T-cell (primary cell): ENCODE data around the gene TSKU. TPM values are rescaled to one million over a fixed set of nuclear protein-coding genes. Genes with fewer than 3 reads are reported as not detected.

Source experiments
- ATAC-seq, 4 experiments: fragments of 200-7000 bp in 3 of 4; fragments of 150-1000 bp in 1 of 4; cut with Tn5 transposase; replicated peaks in 1 of 4; 1 replicate in 3 of 4; 2 replicates in 1 of 4; pipeline ENCODE4 v1.10.0; 2021; ENCODE audit warnings: moderate library complexity in 3 of 4, mild to moderate bottlenecking in 2 of 4, moderate number of reproducible peaks in 1 of 4
- CTCF ChIA-PET, 2 donors: fragments of 300-600 bp; sonication (Branson Sonifier 250); formaldehyde crosslinking; loops; one replicate each; lab custom pipeline; 2022; ENCODE audit warnings: antibody characterized with exemption in 2 of 2; lab: Charles Lee
- POLR2A ChIA-PET, 2 donors: fragments of 300-600 bp; sonication (Branson Sonifier 250); formaldehyde crosslinking; loops; one replicate each; lab custom pipeline; 2022; ENCODE audit warnings: antibody characterized with exemption in 2 of 2; lab: Charles Lee
- DNase-seq, 35 experiments: peaks; one replicate each; pipeline versions ENCODE4 v3.0.0 to v3.0.0-alpha.2; 2013 to 2023
- H3K27ac ChIP-seq: one replicate; pipeline ENCODE4 v1.5.1; 2013; ENCODE audit warnings: low read length
- H3K27me3 ChIP-seq, 2 experiments: replicated peaks in 1 of 2; 1 replicate in 1 of 2; 2 replicates in 1 of 2; pipeline versions ENCODE4 v1.6.1 to v1.7.0; 2013; ENCODE audit warnings: low read length in 1 of 2, mixed read lengths in 1 of 2; ENCODE audit not compliant: control insufficient read depth in 2 of 2, insufficient read depth in 2 of 2; ENCODE audit errors: extremely low read depth in 1 of 2
- H3K36me3 ChIP-seq, 2 donors: 1 replicate in 1 of 2; 2 replicates in 1 of 2; pipeline versions ENCODE4 v1.6.1 to v1.7.0; 2013; ENCODE audit warnings: low read length in 1 of 2; ENCODE audit not compliant: control insufficient read depth in 2 of 2, insufficient read depth in 1 of 2; ENCODE audit errors: extremely low read depth in 1 of 2
- H3K4me1 ChIP-seq, 2 experiments: 1 replicate in 1 of 2; 2 replicates in 1 of 2; pipeline versions ENCODE4 v1.6.1 to v1.7.0; 2013; ENCODE audit warnings: low read length in 2 of 2, mixed read lengths in 1 of 2; ENCODE audit not compliant: insufficient read depth in 2 of 2, control insufficient read depth in 1 of 2; ENCODE audit errors: extremely low read depth in 1 of 2
- H3K4me3 ChIP-seq, 2 donors: 1 replicate in 1 of 2; 2 replicates in 1 of 2; pipeline versions ENCODE4 v1.5.1 to v1.7.0; 2013; ENCODE audit warnings: mild to moderate bottlenecking in 2 of 2, low read length in 1 of 2, moderate library complexity in 1 of 2; ENCODE audit not compliant: control insufficient read depth in 1 of 2; ENCODE audit errors: extremely low read depth in 1 of 2
- H3K9me3 ChIP-seq: 2 replicates; pipeline ENCODE4 v1.7.0; 2013
- H3K27ac Mint-ChIP-seq, 2 donors: one replicate each; pipeline ENCODE4 v1.8.0; 2020 to 2021; ENCODE audit warnings: mild to moderate bottlenecking in 2 of 2, mixed read lengths in 2 of 2
- H3K27me3 Mint-ChIP-seq, 2 donors: one replicate each; pipeline ENCODE4 v1.8.0; 2021 to 2022; ENCODE audit warnings: mixed read lengths in 2 of 2
- H3K36me3 Mint-ChIP-seq: one replicate; pipeline ENCODE4 v1.8.0; 2021; ENCODE audit warnings: mixed read lengths
- H3K4me1 Mint-ChIP-seq, 3 donors: one replicate each; pipeline ENCODE4 v1.8.0; 2020 to 2022; ENCODE audit warnings: mixed read lengths in 3 of 3, mild to moderate bottlenecking in 1 of 3
- H3K4me3 Mint-ChIP-seq, 3 donors: one replicate each; pipeline ENCODE4 v1.8.0; 2020 to 2022; ENCODE audit warnings: mild to moderate bottlenecking in 3 of 3, mixed read lengths in 3 of 3, moderate library complexity in 3 of 3
- H3K9me3 Mint-ChIP-seq, 3 donors: one replicate each; pipeline ENCODE4 v1.8.0; 2020 to 2022; ENCODE audit warnings: mixed read lengths in 3 of 3
- WGBS: methylation state at CpG from one replicate; pipeline ENCODE4 v1.1.5; 2013; ENCODE audit warnings: missing lambda C conversion rate; ENCODE audit not compliant: insufficient coverage; 5-methylcytosine and 5-hydroxymethylcytosine counted together
- total RNA-seq, 35 experiments: library from RNA in 6 of 35; stranded (reverse) in 6 of 35; fragments of 120-200 nt in 1 of 35; gene quantifications; one replicate each; pipeline versions ENCODE4 v1.2.1 to v1.2.4 and lab custom pipeline; 2013 to 2026

The TSKU gene
- total RNA-seq, 5 donors from 2014 or later (not counting 1 experiment from before 2014, with no cell fraction given): 0.23 to 0.47 (median 0.32) TPM; not detected in 2

GRCh38 chr11:76836613-76837291, 53.6 kb downstream of the TSKU start:
- peaks cover 0 to 17% of the 10 kb centered on the region in 2 experiments for H3K27me3 ChIP-seq
- WGBS: 90% methylated on average over 10 of the region's 11 CpGs
- H3K27ac Mint-ChIP-seq: no peak overlapping the region
- H3K4me3 ChIP-seq: no peak overlapping the region
- DNase-seq (no peak), ATAC-seq (no peak)
- H3K36me3 ChIP-seq: no peaks in the 10 kb centered on the region
- no peaks in the 10 kb centered on the region for H3K4me1 Mint-ChIP-seq
- ChIA-PET CTCF (no interaction called here), POLR2A (no interaction called here)
- H3K27me3 Mint-ChIP-seq: peaks cover 15 to 22% of the 10 kb centered on the region in 2 donors
- H3K4me3 Mint-ChIP-seq: no peak overlapping the region
- no peaks in the 10 kb centered on the region for H3K4me1 ChIP-seq
- no peak overlapping the region for H3K27ac ChIP-seq
- no peaks in the 10 kb centered on the region for H3K36me3 Mint-ChIP-seq
- H3K9me3 ChIP-seq: no peaks in the 10 kb centered on the region
- H3K9me3 Mint-ChIP-seq: no peaks in the 10 kb centered on the region

- H3K4me3 Mint-ChIP-seq: no peak overlapping the region
- H3K4me1 Mint-ChIP-seq: no peaks in the 10 kb centered on the region
- no peak overlapping the region for H3K4me3 ChIP-seq
- H3K27me3 Mint-ChIP-seq: peaks cover 26 to 29% of the 10 kb centered on the region in 2 donors
- no peaks in the 10 kb centered on the region for H3K9me3 ChIP-seq
- peaks cover 0 to 17% of the 10 kb centered on the region in 2 experiments for H3K27me3 ChIP-seq
- no peaks in the 10 kb centered on the region for H3K4me1 ChIP-seq
- no peaks in the 10 kb centered on the region for H3K9me3 Mint-ChIP-seq
- DNase-seq (no peak), ATAC-seq (no peak)
- H3K36me3 ChIP-seq: no peaks in the 10 kb centered on the region
- H3K27ac Mint-ChIP-seq: no peak overlapping the region
- ChIA-PET POLR2A (no interaction called here), CTCF (no interaction called here)
- 53% methylated on average over 2 of the region's 7 CpGs for WGBS
- no peak overlapping the region for H3K27ac ChIP-seq
- no peaks in the 10 kb centered on the region for H3K36me3 Mint-ChIP-seq
Measured at GRCh38 chr11:76837696-76838677, 54.8 kb downstream of the TSKU start.

GRCh38 chr11:76838678-76839068, 55.5 kb downstream of the TSKU start:
- CTCF ChIA-PET: no interaction called here
- Histone ChIP-seq H3K4me1 (no peaks in the 10 kb centered on the region), H3K9me3 (no peaks in the 10 kb centered on the region), H3K36me3 (no peaks in the 10 kb centered on the region), H3K27me3 (peaks cover 0 to 17% of the 10 kb centered on the region in 2 experiments), H3K4me3 (no peak overlapping the region), H3K27ac (no peak overlapping the region)
- H3K27ac Mint-ChIP-seq: no peak overlapping the region
- ATAC-seq: no peak
- H3K4me1 Mint-ChIP-seq: no peaks in the 10 kb centered on the region
- peaks cover 30 to 32% of the 10 kb centered on the region in 2 donors for H3K27me3 Mint-ChIP-seq
- no peaks in the 10 kb centered on the region for H3K36me3 Mint-ChIP-seq
- H3K4me3 Mint-ChIP-seq: no peak overlapping the region
- WGBS: 56% methylated on average over 2 of the region's 3 CpGs
- DNase-seq: no peak
- POLR2A ChIA-PET: no interaction called here
- H3K9me3 Mint-ChIP-seq: no peaks in the 10 kb centered on the region

GRCh38 chr11:76839311-76839710, 56.2 kb downstream of the TSKU start:
- H3K9me3 ChIP-seq: no peaks in the 10 kb centered on the region
- no peaks in the 10 kb centered on the region for H3K4me1 Mint-ChIP-seq

GRCh38 chr11:76841923-76842452, 58.8 kb downstream of the TSKU start:
- no peak for ATAC-seq
- CTCF ChIA-PET: interaction anchor here in 1 of 2 donors (0.6 kb wide), 1 partner anchor 608 kb away, joined by 4 read pairs; no protein-coding TSS in a partner anchor

More at GRCh38 chr11:76839311-76839710, 56.2 kb downstream of the TSKU start:
- H3K36me3 Mint-ChIP-seq: no peaks in the 10 kb centered on the region
- peaks cover 33 to 35% of the 10 kb centered on the region in 2 donors for H3K27me3 Mint-ChIP-seq
- no peak overlapping the region for H3K27ac Mint-ChIP-seq
- no peaks in the 10 kb centered on the region for H3K9me3 Mint-ChIP-seq
- ChIA-PET CTCF (no interaction called here), POLR2A (no interaction called here)
- Histone ChIP-seq H3K27ac (no peak overlapping the region), H3K27me3 (peaks cover 0 to 17% of the 10 kb centered on the region in 2 experiments), H3K36me3 (no peaks in the 10 kb centered on the region), H3K4me1 (no peaks in the 10 kb centered on the region), H3K4me3 (no peak overlapping the region)
- H3K4me3 Mint-ChIP-seq: no peak overlapping the region
- WGBS: no CpG with 5 or more reads among the region's 1 CpG
- ATAC-seq: no peak
- no peak for DNase-seq

GRCh38 chr11:76843907-76844306, 60.8 kb downstream of the TSKU start:
- Histone ChIP-seq H3K9me3 (no peaks in the 10 kb centered on the region), H3K4me3 (no peak overlapping the region), H3K27ac (no peak overlapping the region), H3K27me3 (peaks cover 0 to 5% of the 10 kb centered on the region in 2 experiments), H3K4me1 (no peaks in the 10 kb centered on the region), H3K36me3 (no peaks in the 10 kb centered on the region)
- Mint-ChIP-seq H3K27me3 (peaks cover 42 to 48% of the 10 kb centered on the region in 2 donors), H3K4me1 (no peaks in the 10 kb centered on the region), H3K36me3 (no peaks in the 10 kb centered on the region), H3K27ac (no peak overlapping the region), H3K4me3 (no peak overlapping the region), H3K9me3 (no peaks in the 10 kb centered on the region)
- ChIA-PET CTCF (no interaction called here), POLR2A (no interaction called here)
- ATAC-seq (no peak), DNase-seq (no peak)
- no CpG with 5 or more reads among the region's 3 CpGs for WGBS

More at GRCh38 chr11:76841923-76842452, 58.8 kb downstream of the TSKU start:
- Histone ChIP-seq H3K9me3 (no peaks in the 10 kb centered on the region), H3K36me3 (no peaks in the 10 kb centered on the region), H3K27me3 (peaks cover 0 to 13% of the 10 kb centered on the region in 2 experiments), H3K4me1 (no peaks in the 10 kb centered on the region), H3K27ac (no peak overlapping the region), H3K4me3 (no peak overlapping the region)
- no peak overlapping the region for H3K27ac Mint-ChIP-seq
- H3K36me3 Mint-ChIP-seq: no peaks in the 10 kb centered on the region
- DNase-seq: no peak
- H3K4me1 Mint-ChIP-seq: no peaks in the 10 kb centered on the region
- H3K9me3 Mint-ChIP-seq: no peaks in the 10 kb centered on the region
- POLR2A ChIA-PET: interaction anchor here in 1 of 2 donors (0.8 kb wide), 1 partner anchor 24 kb away, joined by 3 read pairs; no protein-coding TSS in a partner anchor
- 83% methylated on average over 3 of the region's 4 CpGs for WGBS
- H3K4me3 Mint-ChIP-seq: no peak overlapping the region
- H3K27me3 Mint-ChIP-seq: peaks cover 36 to 40% of the 10 kb centered on the region in 2 donors
